IMR-90 (cell line): ENCODE data around the gene CCDC18. TPM values are rescaled to one million over a fixed set of nuclear protein-coding genes. Genes with fewer than 3 reads are reported as not detected.
A peak's percentile ranks its signal among the peaks of the same experiment; 100 is the strongest.

Experiments
- ATAC-seq: fragments of 200-7000 bp; cut with Tn5 transposase; 2 replicates; pipeline ENCODE4 v1.9.1; 2020; ENCODE audit warnings: low read depth, mild to moderate bottlenecking, moderate library complexity
- Bru-seq: library from RNA; stranded (reverse); fragments of 400-500 nt; gene quantifications from one replicate; lab custom pipeline; 2021; lab: Mats Ljungman, UMichigan
- BruChase-seq, 2 experiments: library from RNA; stranded (reverse); fragments of 400-500 nt; gene quantifications; one replicate each; lab custom pipeline; 2021; lab: Mats Ljungman, UMichigan
- BruUV-seq: library from RNA; stranded (reverse); fragments of 400-500 nt; replicated peaks from 2 replicates; lab custom pipeline; 2021; lab: Mats Ljungman, UMichigan
- CTCF ChIA-PET: fragments of 300-600 bp; formaldehyde crosslinking; extraction: SDS; loops from one replicate; lab custom pipeline; 2021; ENCODE audit warnings: antibody characterized with exemption; lab: Yijun Ruan, JAX
- POLR2A ChIA-PET: fragments of 300-600 bp; sonication (Branson Sonifier 250); formaldehyde crosslinking; loops from one replicate; lab custom pipeline; 2022; ENCODE audit warnings: antibody characterized with exemption; ENCODE audit not compliant: unreplicated experiment; lab: Charles Lee
- DNase-seq: peaks from one replicate; pipeline ENCODE4 v3.0.0; 2013
- H2AFZ ChIP-seq: replicated peaks from 2 replicates; pipeline ENCODE3; 2013; ENCODE audit warnings: low read length, mild to moderate bottlenecking; ENCODE audit not compliant: poor library complexity
- H2AK5ac ChIP-seq: 2 replicates; pipeline ENCODE4 v1.6.1; 2013; ENCODE audit warnings: low read depth, low read length, inconsistent platforms
- H2AK9ac ChIP-seq: replicated peaks from 2 replicates; pipeline ENCODE3; 2013; ENCODE audit warnings: mild to moderate bottlenecking, low read depth, low read length, moderate library complexity; ENCODE audit not compliant: poor library complexity
- H2BK120ac ChIP-seq: 2 replicates; pipeline ENCODE4 v1.6.1; 2013; ENCODE audit warnings: low read depth, low read length, inconsistent platforms
- H2BK15ac ChIP-seq: 3 replicates; pipeline ENCODE4 v1.6.1; 2013; ENCODE audit warnings: low read depth, low read length, inconsistent platforms
- H2BK20ac ChIP-seq: 2 replicates; pipeline ENCODE4 v1.6.1; 2013; ENCODE audit warnings: low read depth, mild to moderate bottlenecking, inconsistent platforms, low read length, moderate library complexity
- H2BK5ac ChIP-seq: 2 replicates; pipeline ENCODE4 v1.6.1; 2013; ENCODE audit warnings: mild to moderate bottlenecking, low read depth, low read length, inconsistent platforms; ENCODE audit not compliant: poor library complexity, severe bottlenecking
- H3K14ac ChIP-seq: replicated peaks from 2 replicates; pipeline ENCODE4 v1.6.1; 2013; ENCODE audit warnings: low read depth, low read length, inconsistent platforms
- H3K18ac ChIP-seq: 2 replicates; pipeline ENCODE4 v1.6.1; 2013; ENCODE audit warnings: low read depth, low read length, control low read depth
- H3K23ac ChIP-seq: 2 replicates; pipeline ENCODE4 v1.6.1; 2013; ENCODE audit warnings: low read depth, low read length, inconsistent platforms
- H3K27ac ChIP-seq: 2 replicates; pipeline ENCODE4 v1.5.1; 2013; ENCODE audit warnings: mild to moderate bottlenecking, control low read depth, low read length; ENCODE audit not compliant: insufficient read depth
- H3K27me3 ChIP-seq: 2 replicates; pipeline ENCODE4 v1.6.1; 2013; ENCODE audit warnings: low read length; ENCODE audit not compliant: control insufficient read depth, insufficient read depth
- H3K36me3 ChIP-seq: 2 replicates; pipeline ENCODE4 v1.6.1; 2013; ENCODE audit warnings: low read length, mixed read lengths; ENCODE audit not compliant: control insufficient read depth, insufficient read depth
- H3K4ac ChIP-seq: 2 replicates; pipeline ENCODE4 v1.6.1; 2013; ENCODE audit warnings: low read depth, low read length, inconsistent platforms
- H3K4me1 ChIP-seq: 2 replicates; pipeline ENCODE4 v1.6.1; 2013; ENCODE audit warnings: low read length, mixed read lengths; ENCODE audit not compliant: control insufficient read depth, insufficient read depth
- H3K4me2 ChIP-seq: 2 replicates; pipeline ENCODE4 v1.6.1; 2013; ENCODE audit warnings: low read depth, mild to moderate bottlenecking, control low read depth, low read length, moderate library complexity
- H3K4me3 ChIP-seq: 2 replicates; pipeline ENCODE4 v1.5.1; 2013; ENCODE audit warnings: low read depth, mild to moderate bottlenecking, control low read depth, low read length, moderate library complexity; ENCODE audit not compliant: insufficient read depth
- H3K56ac ChIP-seq: 2 replicates; pipeline ENCODE4 v1.6.1; 2013; ENCODE audit warnings: low read length, inconsistent platforms; ENCODE audit not compliant: insufficient read depth; ENCODE audit errors: extremely low read depth
- H3K79me1 ChIP-seq, 2 experiments: 2 replicates each; pipeline ENCODE4 v1.6.1; 2013; ENCODE audit warnings: low read length in 2 of 2, inconsistent platforms in 1 of 2, low read depth in 1 of 2
- H3K9ac ChIP-seq: 2 replicates; pipeline ENCODE4 v1.6.1; 2013; ENCODE audit warnings: low read depth, low read length, control low read depth
- H3K9me1 ChIP-seq: 2 replicates; pipeline ENCODE4 v1.6.1; 2013; ENCODE audit warnings: low read length, inconsistent platforms; ENCODE audit not compliant: insufficient read depth
- H3K9me3 ChIP-seq: 2 replicates; pipeline ENCODE4 v1.6.1; 2013; ENCODE audit warnings: low read length; ENCODE audit not compliant: control insufficient read depth, insufficient read depth
- H4K20me1 ChIP-seq: 2 replicates; pipeline ENCODE4 v1.6.1; 2013; ENCODE audit warnings: low read length, inconsistent platforms; ENCODE audit not compliant: insufficient read depth
- H4K5ac ChIP-seq: 2 replicates; pipeline ENCODE4 v1.6.1; 2013; ENCODE audit warnings: mild to moderate bottlenecking, low read depth, low read length, control low read depth
- H4K8ac ChIP-seq, 2 experiments: 2 replicates each; pipeline ENCODE4 v1.6.1; 2013; ENCODE audit warnings: low read depth in 2 of 2, low read length in 2 of 2, control low read depth in 1 of 2, inconsistent platforms in 1 of 2
- H4K91ac ChIP-seq: 2 replicates; pipeline ENCODE4 v1.6.1; 2013; ENCODE audit warnings: low read depth, low read length, inconsistent platforms; ENCODE audit not compliant: insufficient read depth
- MXI1 ChIP-seq: IDR thresholded peaks from 2 replicates; pipeline ENCODE4 v1.6.1; 2012; ENCODE audit warnings: low read depth, mild to moderate bottlenecking, low read length, moderate library complexity, borderline replicate concordance
- SMC3 ChIP-seq: fragments of 150-350 bp; IDR thresholded peaks from 2 replicates; pipeline ENCODE4 v1.6.1; 2016; ENCODE audit warnings: low read depth, mild to moderate bottlenecking, antibody characterized with exemption, low read length, moderate library complexity
- WGBS, 2 experiments: methylation state at CpG; one replicate each; pipeline versions ENCODE4 v1.1.5 to v1.1.7; 2013; ENCODE audit warnings: missing lambda C conversion rate in 2 of 2; ENCODE audit not compliant: insufficient read length in 1 of 2; ENCODE audit errors: extremely low coverage in 2 of 2; 5-methylcytosine and 5-hydroxymethylcytosine counted together
- dilution Hi-C: fragments of 300-500 bp; cut with HindIII; formaldehyde crosslinking; loops from one replicate; pipeline ENCODE4 v1.14.3; 2018; ENCODE audit warnings: low sequenced_read_pairs; ENCODE audit not compliant: unreplicated experiment
- in situ Hi-C: fragments of 300-500 bp; cut with MboI; formaldehyde crosslinking; loops from 3 replicates; pipeline ENCODE4 v1.14.3; 2019; ENCODE audit warnings: low sequenced_read_pairs, inconsistent platforms, mixed read lengths
- intact Hi-C: fragments of 100-400 bp; cut with micrococcal nuclease; formaldehyde crosslinking; loops from 2 replicates; pipeline ENCODE4 v1.10.0; 2022
- long read RNA-seq: library from polyadenylated mRNA; unstranded; transcript quantifications from one replicate; pipeline ENCODE4 v2.0.0, GENCODE V29; 2021; ENCODE audit not compliant: unreplicated experiment
- polyA plus RNA-seq, 3 experiments: library from polyadenylated mRNA; depleted of rRNA; stranded (reverse); fragments of >200 nt; gene quantifications; 2 replicates each; pipeline ENCODE4 v1.2.3, GENCODE V29; 2012; ENCODE audit warnings: low replicate concordance in 1 of 3
- total RNA-seq: library from RNA; depleted of rRNA; stranded (reverse); fragments of >200 nt; gene quantifications from 2 replicates; pipeline ENCODE4 v1.2.3, GENCODE V29; 2012; rRNA removed

The CCDC18 gene, protein sequence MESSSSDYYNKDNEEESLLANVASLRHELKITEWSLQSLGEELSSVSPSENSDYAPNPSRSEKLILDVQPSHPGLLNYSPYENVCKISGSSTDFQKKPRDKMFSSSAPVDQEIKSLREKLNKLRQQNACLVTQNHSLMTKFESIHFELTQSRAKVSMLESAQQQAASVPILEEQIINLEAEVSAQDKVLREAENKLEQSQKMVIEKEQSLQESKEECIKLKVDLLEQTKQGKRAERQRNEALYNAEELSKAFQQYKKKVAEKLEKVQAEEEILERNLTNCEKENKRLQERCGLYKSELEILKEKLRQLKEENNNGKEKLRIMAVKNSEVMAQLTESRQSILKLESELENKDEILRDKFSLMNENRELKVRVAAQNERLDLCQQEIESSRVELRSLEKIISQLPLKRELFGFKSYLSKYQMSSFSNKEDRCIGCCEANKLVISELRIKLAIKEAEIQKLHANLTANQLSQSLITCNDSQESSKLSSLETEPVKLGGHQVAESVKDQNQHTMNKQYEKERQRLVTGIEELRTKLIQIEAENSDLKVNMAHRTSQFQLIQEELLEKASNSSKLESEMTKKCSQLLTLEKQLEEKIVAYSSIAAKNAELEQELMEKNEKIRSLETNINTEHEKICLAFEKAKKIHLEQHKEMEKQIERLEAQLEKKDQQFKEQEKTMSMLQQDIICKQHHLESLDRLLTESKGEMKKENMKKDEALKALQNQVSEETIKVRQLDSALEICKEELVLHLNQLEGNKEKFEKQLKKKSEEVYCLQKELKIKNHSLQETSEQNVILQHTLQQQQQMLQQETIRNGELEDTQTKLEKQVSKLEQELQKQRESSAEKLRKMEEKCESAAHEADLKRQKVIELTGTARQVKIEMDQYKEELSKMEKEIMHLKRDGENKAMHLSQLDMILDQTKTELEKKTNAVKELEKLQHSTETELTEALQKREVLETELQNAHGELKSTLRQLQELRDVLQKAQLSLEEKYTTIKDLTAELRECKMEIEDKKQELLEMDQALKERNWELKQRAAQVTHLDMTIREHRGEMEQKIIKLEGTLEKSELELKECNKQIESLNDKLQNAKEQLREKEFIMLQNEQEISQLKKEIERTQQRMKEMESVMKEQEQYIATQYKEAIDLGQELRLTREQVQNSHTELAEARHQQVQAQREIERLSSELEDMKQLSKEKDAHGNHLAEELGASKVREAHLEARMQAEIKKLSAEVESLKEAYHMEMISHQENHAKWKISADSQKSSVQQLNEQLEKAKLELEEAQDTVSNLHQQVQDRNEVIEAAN (N-terminal part only)
- total RNA-seq, result 7.3 and 20.0 TPM in 2 replicates
- 4.3 and 5.5 TPM in 2 replicates for polyA plus RNA-seq (2012; rRNA removed)
- polyA plus RNA-seq (2012; cell fraction: cytosol; rRNA removed), result 0.74 and 0.75 TPM in 2 replicates
- 1.8 and 8.3 TPM in 2 replicates for polyA plus RNA-seq (2012; cell fraction: nucleus; rRNA removed; ENCODE audit: low replicate concordance)
- Bru-seq, nascent RNA, result percentile 56 among the genes with signal in this experiment
- BruChase-seq, experiment 1, labeled RNA remaining after a 6-hour chase, result percentile 55 among the genes with signal in this experiment
- percentile 61 among the genes with signal in this experiment for BruChase-seq, experiment 2, labeled RNA remaining after a 2-hour chase
- long read RNA-seq, partial matches to known transcripts, result 3 of 5 reads
- long read RNA-seq, other reads (novel, unspliced or antisense), result 2 of 5 reads

DNA sequence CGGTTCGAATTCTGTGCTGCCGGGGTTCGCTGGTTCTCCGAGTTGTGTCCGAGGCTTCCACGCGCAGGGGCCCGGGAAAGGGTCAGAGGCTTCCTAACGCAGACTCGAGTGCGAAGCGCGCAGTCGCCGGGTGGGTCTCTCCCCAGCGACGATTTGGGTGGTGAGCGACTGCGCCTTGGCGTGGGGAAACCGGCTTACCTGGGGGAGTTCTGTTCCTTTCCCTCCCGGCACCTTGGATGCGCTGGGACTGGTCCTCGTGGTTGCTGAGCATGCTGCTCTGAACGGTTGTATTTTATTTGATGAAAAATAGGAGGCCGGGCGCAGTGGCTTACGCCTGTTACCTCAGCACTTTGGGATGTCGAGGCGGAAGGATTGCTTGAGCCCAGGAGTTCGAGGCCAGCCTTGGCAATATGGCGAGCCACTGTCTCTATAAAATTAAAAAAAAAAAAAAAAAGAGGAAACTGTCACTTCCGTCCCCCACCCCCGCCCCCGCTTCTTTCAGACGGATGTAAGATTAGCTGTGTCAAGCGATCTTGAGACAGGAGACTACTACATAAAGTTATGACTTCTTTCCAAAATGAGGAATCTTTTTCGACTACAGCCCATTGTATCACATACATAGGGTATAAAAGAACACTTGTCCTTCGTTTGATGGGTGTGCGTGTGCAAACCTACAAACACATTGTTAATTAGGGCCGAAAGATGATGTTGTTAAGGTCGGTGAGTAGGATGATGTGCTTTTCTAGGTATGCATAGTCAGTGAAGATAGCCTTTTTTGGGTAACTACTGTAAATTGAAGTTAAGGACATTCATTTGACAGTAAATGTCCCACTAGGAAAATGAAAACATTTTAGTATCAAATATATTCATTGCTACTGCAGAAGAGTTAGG lies at the start of gene CCDC18:
TSS of gene CCDC18 (plus strand) at position 2 of the 891 bp plus-strand sequence. CDS start 2,638 bp downstream, outside the sequence.
- no TSS peak for BruUV-seq
- intact Hi-C loops, result loop anchor here (2.0 kb wide), 1 partner anchor 168 kb away; no protein-coding TSS in a partner anchor
- peak; percentile 44 for DNase-seq

More for the DNA sequence above, at the start of gene CCDC18:
- Histone ChIP-seq H4K5ac (peak within 1 kb of the TSS; percentile 47), H2AFZ (peak within 1 kb of the TSS; percentile 96), H3K9ac (peak within 1 kb of the TSS; percentile 93), H3K4ac (peak within 1 kb of the TSS; percentile 95), H3K4me2 (peak within 1 kb of the TSS; percentile 97), H2BK15ac (peak within 1 kb of the TSS; percentile 59; the same call in 2 of the 3 replicates), H3K4me1 (no peaks in the 10 kb centered on the region), H3K36me3 (peaks cover 2% of the 10 kb centered on the region; the same call in 1 of the 2 replicates), H4K8ac (peak within 1 kb of the TSS; percentile 82 to 96), H3K56ac (peak within 1 kb of the TSS; percentile 91), H3K27ac (peak within 1 kb of the TSS; percentile 91), H3K9me1 (no peaks in the 10 kb centered on the region), H3K14ac (peak within 1 kb of the TSS; percentile 96), H2AK5ac (peak within 1 kb of the TSS; percentile 94), H4K20me1 (peaks cover 20% of the 10 kb centered on the region), H2AK9ac (peak within 1 kb of the TSS; percentile 97), H3K18ac (peak within 1 kb of the TSS; percentile 81), H2BK120ac (peak within 1 kb of the TSS; percentile 73), H2BK5ac (peak within 1 kb of the TSS; percentile 87), H2BK20ac (no peak within 1 kb of the TSS; the same call in 1 of the 2 replicates), H3K27me3 (no peaks in the 10 kb centered on the region), H3K79me1 (peaks cover 6 to 38% of the 10 kb centered on the region in 2 experiments), H3K9me3 (no peaks in the 10 kb centered on the region), H3K4me3 (peak within 1 kb of the TSS; percentile 76), H4K91ac (peak within 1 kb of the TSS; percentile 82), H3K23ac (peak within 1 kb of the TSS; percentile 99)
- in situ Hi-C loops (no loop called here), dilution Hi-C loops (no loop called here)
- POLR2A ChIA-PET, result no interaction called here
- TF ChIP-seq MXI1, result peak; percentile 97
- TF ChIP-seq SMC3, result no peak
- ATAC-seq, result peak; percentile 0; the same call in 1 of the 2 replicates
- 0% methylated on average over 1 of the region's 43 CpGs; no CpG with 5 or more reads in 1 of the 2 experiments for WGBS, 2 experiments
- CTCF ChIA-PET, result no interaction called here
